CD14-positive monocyte (primary cell): ENCODE measurements around the gene RAB28. TPM values are rescaled to one million over a fixed set of nuclear protein-coding genes. Genes with fewer than 3 reads are reported as not detected.

Experiments used
- DNase-seq, 3 donors: peaks; one replicate each; pipeline ENCODE4 v3.0.0-alpha.2; 2011 to 2022
- H2AFZ ChIP-seq: 2 replicates; pipeline ENCODE4 v1.6.0; 2012; ENCODE audit warnings: mild to moderate bottlenecking, low read depth, low read length, inconsistent platforms; ENCODE audit not compliant: insufficient read depth, poor library complexity, severe bottlenecking
- H3K27ac ChIP-seq, 2 donors: 1 replicate in 1 of 2; 2 replicates in 1 of 2; pipeline ENCODE4 v1.5.1; 2012 to 2013; ENCODE audit warnings: low read length in 2 of 2, control low read depth in 1 of 2, inconsistent platforms in 1 of 2, low read depth in 1 of 2, mild to moderate bottlenecking in 1 of 2
- H3K27me3 ChIP-seq, 2 donors: one replicate each; pipeline versions ENCODE4 v1.6.0 to v1.6.1; 2011 to 2013; ENCODE audit warnings: low read length in 2 of 2; ENCODE audit not compliant: control insufficient read depth in 2 of 2, insufficient read depth in 2 of 2
- H3K36me3 ChIP-seq, 2 donors: replicated peaks in 1 of 2; 1 replicate in 1 of 2; 2 replicates in 1 of 2; pipeline versions ENCODE4 v1.5.1 to v1.6.1; 2012 to 2013; ENCODE audit warnings: low read length in 2 of 2, control low read depth in 1 of 2, inconsistent platforms in 1 of 2, mild to moderate bottlenecking in 1 of 2; ENCODE audit not compliant: insufficient read depth in 2 of 2, control insufficient read depth in 1 of 2
- H3K4me1 ChIP-seq, 2 donors: 1 replicate in 1 of 2; 2 replicates in 1 of 2; pipeline versions ENCODE4 v1.5.1 to v1.6.1; 2012 to 2013; ENCODE audit warnings: low read length in 2 of 2, control low read depth in 1 of 2, inconsistent platforms in 1 of 2, mild to moderate bottlenecking in 1 of 2, moderate library complexity in 1 of 2; ENCODE audit not compliant: insufficient read depth in 2 of 2, control insufficient read depth in 1 of 2
- H3K4me2 ChIP-seq: replicated peaks from 2 replicates; pipeline ENCODE3; 2012; ENCODE audit warnings: low read length, moderate library complexity, mild to moderate bottlenecking; ENCODE audit not compliant: poor library complexity, severe bottlenecking; ENCODE audit errors: extremely low read depth
- H3K4me3 ChIP-seq, 3 experiments: fragments of 200-600 bp in 1 of 3; sonication (generic) in 1 of 3; replicated peaks in 1 of 3; 1 replicate in 2 of 3; 2 replicates in 1 of 3; pipeline ENCODE4 v1.5.1; 2011 to 2013; ENCODE audit warnings: low read length in 3 of 3, mild to moderate bottlenecking in 3 of 3, control low read depth in 2 of 3, low read depth in 2 of 3, inconsistent platforms in 1 of 3, moderate library complexity in 1 of 3
- H3K79me2 ChIP-seq: 2 replicates; pipeline ENCODE4 v1.6.0; 2012; ENCODE audit warnings: mild to moderate bottlenecking, control low read depth, inconsistent platforms, low read length, moderate library complexity; ENCODE audit not compliant: insufficient read depth
- H3K9ac ChIP-seq: 2 replicates; pipeline ENCODE4 v1.6.0; 2017; ENCODE audit warnings: low read length, mild to moderate bottlenecking; ENCODE audit not compliant: insufficient read depth, poor library complexity, severe bottlenecking
- H3K9me3 ChIP-seq, 2 donors: replicated peaks in 1 of 2; 1 replicate in 1 of 2; 2 replicates in 1 of 2; pipeline versions ENCODE4 v1.5.1 to v1.6.1; 2012 to 2013; ENCODE audit warnings: low read length in 2 of 2, control low read depth in 1 of 2; ENCODE audit not compliant: control insufficient read depth in 1 of 2, insufficient read depth in 1 of 2
- H4K20me1 ChIP-seq: 2 replicates; pipeline ENCODE4 v1.6.0; 2012; ENCODE audit warnings: mild to moderate bottlenecking, low read length, control low read depth, moderate library complexity; ENCODE audit not compliant: insufficient read depth
- H3K27ac Mint-ChIP-seq, 7 donors: one replicate each; pipeline ENCODE4 v1.8.0; 2020; ENCODE audit warnings: mild to moderate bottlenecking in 7 of 7, mixed read lengths in 7 of 7, moderate library complexity in 6 of 7, inconsistent platforms in 2 of 7
- H3K27me3 Mint-ChIP-seq, 3 donors: one replicate each; pipeline ENCODE4 v1.8.0; 2021 to 2022; ENCODE audit warnings: low read depth in 3 of 3, mild to moderate bottlenecking in 3 of 3, mixed read lengths in 3 of 3, moderate library complexity in 3 of 3, inconsistent platforms in 1 of 3
- H3K36me3 Mint-ChIP-seq, 2 donors: one replicate each; pipeline ENCODE4 v1.8.0; 2020; ENCODE audit warnings: mixed read lengths in 2 of 2, inconsistent platforms in 1 of 2, mild to moderate bottlenecking in 1 of 2
- H3K4me1 Mint-ChIP-seq: one replicate; pipeline ENCODE4 v1.8.0; 2020; ENCODE audit warnings: mild to moderate bottlenecking, mixed read lengths
- H3K4me3 Mint-ChIP-seq, 2 donors: one replicate each; pipeline ENCODE4 v1.8.0; 2020; ENCODE audit warnings: mild to moderate bottlenecking in 2 of 2, mixed read lengths in 2 of 2, moderate library complexity in 1 of 2
- H3K9me3 Mint-ChIP-seq, 7 donors: one replicate each; pipeline ENCODE4 v1.8.0; 2020 to 2022; ENCODE audit warnings: mixed read lengths in 7 of 7, mild to moderate bottlenecking in 6 of 7, moderate library complexity in 6 of 7, inconsistent platforms in 2 of 7
- whole genome bisulfite sequencing: methylation state at CpG from one replicate; pipeline ENCODE4 v1.1.5; 2013; ENCODE audit warnings: missing lambda C conversion rate; ENCODE audit not compliant: insufficient coverage; 5-methylcytosine and 5-hydroxymethylcytosine counted together
- intact Hi-C, 2 donors: fragments of 100-400 bp; cut with micrococcal nuclease; formaldehyde crosslinking; loops; one replicate each; pipeline versions ENCODE4 v1.15.0 to v1.15.1; 2023
- polyA plus RNA-seq, 3 donors: library from polyadenylated mRNA; depleted of rRNA in 1 of 3; unstranded in 2 of 3; stranded (reverse) in 1 of 3; fragments of 300-500 nt in 2 of 3; fragments of >200 nt in 1 of 3; fragmentation: Illumina TruSeq in 2 of 3; gene quantifications; 1 replicate in 2 of 3; 2 replicates in 1 of 3; pipeline ENCODE4 v1.2.3, GENCODE V29; 2012 to 2021
- TF ChIP-seq, protein P1 (sequence below): fragments of 200-600 bp; IDR thresholded peaks from one replicate; pipeline ENCODE4 v1.8.0; 2022; ENCODE audit warnings: antibody characterized with exemption, mild to moderate bottlenecking

The RAB28 gene
- polyA plus RNA-seq, 3 donors, result 7.6 to 18.0 (median 17.8) TPM

DNA sequence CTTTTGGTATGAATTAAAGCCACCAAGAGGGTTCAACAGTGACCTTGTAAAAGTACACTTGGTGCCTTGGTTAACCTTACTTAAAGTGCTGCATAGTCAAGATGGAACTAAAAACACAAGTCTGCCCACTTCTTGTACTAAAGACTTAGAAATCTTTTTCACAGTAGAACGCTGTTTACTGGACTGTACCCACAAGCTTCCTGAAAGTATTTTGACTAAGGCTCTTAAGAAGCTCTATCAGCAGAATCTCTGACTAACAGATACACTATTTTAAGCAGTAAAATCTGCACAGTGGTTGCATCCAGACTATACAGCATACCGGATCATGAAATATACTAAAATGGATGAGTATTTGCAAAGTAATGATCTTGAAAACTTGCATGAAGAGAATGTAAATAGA lies 7.2 kb downstream of the RAB28 start:
- H3K9me3 ChIP-seq, result no peaks in the 10 kb centered on the region
- no peak overlapping the region for H3K4me2 ChIP-seq
- H3K4me1 Mint-ChIP-seq, result peaks cover 8% of the 10 kb centered on the region
- H3K9ac ChIP-seq, result no peak overlapping the region
- H3K4me3 ChIP-seq, result no peak overlapping the region
- TF ChIP-seq, protein P1, sequence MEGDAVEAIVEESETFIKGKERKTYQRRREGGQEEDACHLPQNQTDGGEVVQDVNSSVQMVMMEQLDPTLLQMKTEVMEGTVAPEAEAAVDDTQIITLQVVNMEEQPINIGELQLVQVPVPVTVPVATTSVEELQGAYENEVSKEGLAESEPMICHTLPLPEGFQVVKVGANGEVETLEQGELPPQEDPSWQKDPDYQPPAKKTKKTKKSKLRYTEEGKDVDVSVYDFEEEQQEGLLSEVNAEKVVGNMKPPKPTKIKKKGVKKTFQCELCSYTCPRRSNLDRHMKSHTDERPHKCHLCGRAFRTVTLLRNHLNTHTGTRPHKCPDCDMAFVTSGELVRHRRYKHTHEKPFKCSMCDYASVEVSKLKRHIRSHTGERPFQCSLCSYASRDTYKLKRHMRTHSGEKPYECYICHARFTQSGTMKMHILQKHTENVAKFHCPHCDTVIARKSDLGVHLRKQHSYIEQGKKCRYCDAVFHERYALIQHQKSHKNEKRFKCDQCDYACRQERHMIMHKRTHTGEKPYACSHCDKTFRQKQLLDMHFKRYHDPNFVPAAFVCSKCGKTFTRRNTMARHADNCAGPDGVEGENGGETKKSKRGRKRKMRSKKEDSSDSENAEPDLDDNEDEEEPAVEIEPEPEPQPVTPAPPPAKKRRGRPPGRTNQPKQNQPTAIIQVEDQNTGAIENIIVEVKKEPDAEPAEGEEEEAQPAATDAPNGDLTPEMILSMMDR, result no peak
- H3K79me2 ChIP-seq, result peaks cover 3% of the 10 kb centered on the region
- H3K27me3 ChIP-seq, result no peaks in the 10 kb centered on the region
- H3K4me1 ChIP-seq, result peaks cover 0 to 7% of the 10 kb centered on the region in 2 donors
- no CpG with 5 or more reads among the region's 2 CpGs for WGBS
- no peak for DNase-seq
- H3K27ac ChIP-seq, result no peak overlapping the region
- H3K27ac Mint-ChIP-seq, result no peak overlapping the region
- H4K20me1 ChIP-seq, result no peaks in the 10 kb centered on the region
- H3K36me3 ChIP-seq, result peaks cover 16 to 34% of the 10 kb centered on the region in 2 donors
- no peak overlapping the region for H2AFZ ChIP-seq
- no peak overlapping the region for H3K4me3 Mint-ChIP-seq
- H3K9me3 Mint-ChIP-seq, result no peaks in the 10 kb centered on the region
- intact Hi-C loops, result no loop called here
- peaks cover 21 to 29% of the 10 kb centered on the region in 2 donors for H3K36me3 Mint-ChIP-seq
- no peaks in the 10 kb centered on the region for H3K27me3 Mint-ChIP-seq

GRCh38 chr4:13476152-13476551 lies 8.0 kb downstream of the RAB28 start:
- no peak overlapping the region for H3K4me3 ChIP-seq
- Mint-ChIP-seq H3K4me1 (peaks cover under 1% of the 10 kb centered on the region), H3K27ac (no peak overlapping the region), H3K4me3 (no peak overlapping the region), H3K27me3 (peaks cover 0 to 2% (median 0%) of the 10 kb centered on the region in 3 donors), H3K9me3 (no peaks in the 10 kb centered on the region), H3K36me3 (peaks cover 25 to 32% of the 10 kb centered on the region in 2 donors)
- no peaks in the 10 kb centered on the region for H3K27me3 ChIP-seq
- H3K4me1 ChIP-seq, result no peaks in the 10 kb centered on the region
- peaks cover 16 to 34% of the 10 kb centered on the region in 2 donors for H3K36me3 ChIP-seq
- H3K27ac ChIP-seq, result no peak overlapping the region
- H4K20me1 ChIP-seq, result no peaks in the 10 kb centered on the region
- no peak overlapping the region for H3K4me2 ChIP-seq
- H2AFZ ChIP-seq, result no peak overlapping the region
- DNase-seq, result no peak
- no peak overlapping the region for H3K9ac ChIP-seq
- intact Hi-C loops, result no loop called here
- H3K79me2 ChIP-seq, result peaks cover 3% of the 10 kb centered on the region
- TF ChIP-seq, protein P1, result no peak
- H3K9me3 ChIP-seq, result no peaks in the 10 kb centered on the region
